K562 (cell line): Measurements from ENCODE around the gene STK17A. TPM values are rescaled to one million over a fixed set of nuclear protein-coding genes. Genes with fewer than 3 reads are reported as not detected.
A peak's percentile ranks its signal among the peaks of the same experiment; 100 is the strongest.

Experiments
- CBFA2T3 ChIP-seq: fragments of 450-650 bp; IDR thresholded peaks from 2 replicates; pipeline ENCODE4 v1.6.1; 2017
- CEBPG ChIP-seq, 3 experiments: fragments of 200-800 bp in 1 of 3; sonication (Bioruptor generic) in 1 of 3; sonication (generic) in 1 of 3; formaldehyde crosslinking in 1 of 3; IDR thresholded peaks in 2 of 3; conservative IDR thresholded peaks in 1 of 3; 2 replicates each; pipeline versions ENCODE4 v1.6.1 to v1.8.0; 2016 to 2022; ENCODE audit warnings: missing compliant biosample characterization in 2 of 3, missing genetic modification characterization in 2 of 3, mild to moderate bottlenecking in 1 of 3, missing genetic modification reagents in 1 of 3
- CHD4 ChIP-seq: fragments of 200-600 bp; sonication (generic); IDR thresholded peaks from 3 replicates; pipeline ENCODE4 v1.6.1; 2012; ENCODE audit warnings: low read depth, mild to moderate bottlenecking, mixed read lengths, low read length, inconsistent platforms; ENCODE audit not compliant: insufficient read depth, insufficient replicate concordance, poor library complexity, severe bottlenecking
- CLOCK ChIP-seq: fragments of 250-450 bp; sonication (Bioruptor Pico); IDR thresholded peaks from 2 replicates; pipeline ENCODE4 v1.4.0; 2020; ENCODE audit warnings: mild to moderate bottlenecking, moderate library complexity, borderline replicate concordance
- DPF2 ChIP-seq: fragments of 450-650 bp; IDR thresholded peaks from 2 replicates; pipeline ENCODE4 v1.6.1; 2016
- E2F1 ChIP-seq: sonication (generic); formaldehyde crosslinking; IDR thresholded peaks from 2 replicates; pipeline ENCODE4 v1.8.1; 2023; ENCODE audit warnings: mild to moderate bottlenecking, missing genetic modification reagents, moderate library complexity
- ESRRA ChIP-seq: fragments of 450-650 bp; IDR thresholded peaks from 2 replicates; pipeline ENCODE4 v1.6.1; 2014; ENCODE audit warnings: low read depth, mild to moderate bottlenecking, moderate library complexity, borderline replicate concordance
- ETS1 ChIP-seq: conservative IDR thresholded peaks from 2 replicates; pipeline ENCODE4 v1.6.1; 2011; ENCODE audit warnings: low read depth, mild to moderate bottlenecking, low read length; ENCODE audit not compliant: control insufficient read depth
- FOXA1 ChIP-seq: fragments of 450-650 bp; IDR thresholded peaks from 2 replicates; pipeline ENCODE4 v1.6.1; 2016; ENCODE audit warnings: mild to moderate bottlenecking, borderline replicate concordance
- FUS ChIP-seq: fragments of 200-400 bp; formaldehyde crosslinking; optimal IDR thresholded peaks from 2 replicates; pipeline ENCODE3; 2017; ENCODE audit warnings: low read depth, low read length
- GTF2F1 ChIP-seq: IDR thresholded peaks from 2 replicates; pipeline ENCODE4 v1.6.1; 2011; ENCODE audit warnings: low read depth, low read length, improper control_type of control experiment
- HMG20A ChIP-seq: fragments of 450-650 bp; formaldehyde crosslinking; conservative IDR thresholded peaks from 2 replicates; pipeline ENCODE4 v1.4.0; 2020; ENCODE audit warnings: mild to moderate bottlenecking, mixed read lengths
- KDM4B ChIP-seq, 2 experiments: fragments of 450-650 bp in 1 of 2; sonication (generic) in 1 of 2; IDR thresholded peaks; 2 replicates each; pipeline ENCODE4 v1.6.1; 2016 to 2017; ENCODE audit warnings: borderline replicate concordance in 2 of 2, antibody characterized with exemption in 1 of 2, low read depth in 1 of 2, mild to moderate bottlenecking in 1 of 2
- MTF1 ChIP-seq: fragments of 250-450 bp; sonication (Bioruptor Pico); IDR thresholded peaks from 2 replicates; pipeline ENCODE4 v1.9.0; 2021; ENCODE audit warnings: moderate library complexity, mild to moderate bottlenecking, inconsistent platforms, borderline replicate concordance
- NONO ChIP-seq, 2 experiments: fragments of 200-400 bp in 1 of 2; fragments of 450-650 bp in 1 of 2; formaldehyde crosslinking in 1 of 2; IDR thresholded peaks; 2 replicates each; pipeline ENCODE4 v1.6.1; 2017; ENCODE audit warnings: low read depth in 2 of 2, mild to moderate bottlenecking in 2 of 2, moderate library complexity in 2 of 2, low read length in 1 of 2
- PPARD ChIP-seq: fragments of 250-450 bp; sonication (Bioruptor Pico); IDR thresholded peaks from 2 replicates; pipeline ENCODE4 v1.8.0; 2022; ENCODE audit warnings: inconsistent platforms, mild to moderate bottlenecking, moderate library complexity
- SAP30 ChIP-seq: fragments of 200-600 bp; sonication (generic); IDR thresholded peaks from 2 replicates; pipeline ENCODE4 v1.6.1; 2012; ENCODE audit warnings: borderline replicate concordance, low read depth, mild to moderate bottlenecking, moderate library complexity, low read length, control low read depth, inconsistent platforms; ENCODE audit not compliant: insufficient read depth, poor library complexity, severe bottlenecking
- SIN3B ChIP-seq: fragments of 450-650 bp; IDR thresholded peaks from 2 replicates; pipeline ENCODE4 v1.6.1; 2017; ENCODE audit warnings: low read depth, mild to moderate bottlenecking, moderate library complexity
- ZNF165 ChIP-seq: fragments of 250-450 bp; sonication (Bioruptor Pico); IDR thresholded peaks from 2 replicates; pipeline ENCODE4 v1.4.0; 2020; ENCODE audit warnings: borderline replicate concordance
- ZNF766 ChIP-seq: fragments of 200-800 bp; sonication (Bioruptor generic); conservative IDR thresholded peaks from 2 replicates; pipeline ENCODE4 v1.6.1; 2016; ENCODE audit warnings: missing genetic modification characterization, missing compliant biosample characterization
- ZNF77 ChIP-seq: fragments of 250-450 bp; sonication (Bioruptor Pico); IDR thresholded peaks from 2 replicates; pipeline ENCODE4 v1.5.0; 2020
- ZNF785 ChIP-seq: fragments of 250-450 bp; sonication (Bioruptor Pico); IDR thresholded peaks from 2 replicates; pipeline ENCODE4 v1.4.0; 2020; ENCODE audit warnings: mild to moderate bottlenecking
- polyA plus RNA-seq, 8 experiments: library from polyadenylated mRNA; depleted of rRNA in 4 of 8; stranded (reverse) in 5 of 8; unstranded in 3 of 8; fragments of >200 nt; fragmentation: Nextera tagmentation in 2 of 8; fragmentation: Illumina TruSeq in 1 of 8; extraction: Ambion mirVana in 2 of 8; extraction: Trizol in 1 of 8; gene quantifications; 2 replicates each; pipeline versions ENCODE4 v1.2.1 to v1.2.3, GENCODE V29; 2011 to 2014; ENCODE audit warnings: inconsistent platforms in 1 of 8, missing spikeins in 1 of 8
- total RNA-seq, 7 experiments: library from RNA; depleted of rRNA in 6 of 7; stranded (reverse); fragments of >200 nt in 6 of 7; fragmentation: Illumina TruSeq in 2 of 7; extraction: Trizol in 2 of 7; gene quantifications; 2 replicates each; pipeline versions ENCODE4 v1.2.1 to v1.2.3, GENCODE V29; 2011 to 2021; ENCODE audit warnings: low replicate concordance in 1 of 7

Gene STK17A
- total and polyA plus RNA-seq, 9 of the 15 experiments (the other 6 are each of a cell fraction or from before 2014, with no cell fraction given): 3.4 to 16.3 (median 13.2) TPM

- no peak for TF ChIP-seq ETS1
- TF ChIP-seq CEBPG (CRISPR knock-in tag; IDR thresholded peaks at IDR 0.05): no peak
- peak; percentile 56 to 61; a peak in 3 of 4 replicates for TF ChIP-seq CEBPG (tag; conservative IDR thresholded peaks at IDR 0.05 in 1 of 2, IDR thresholded peaks at IDR 0.05 in 1 of 2)
- no peak for TF ChIP-seq ZNF785 (CRISPR knock-in tag)
- TF ChIP-seq MTF1 (CRISPR knock-in tag): no peak
- peak; percentile 60 for TF ChIP-seq ZNF766 (CRISPR knock-in tag)
- TF ChIP-seq SIN3B: no peak
- TF ChIP-seq CBFA2T3: no peak
- no peak for TF ChIP-seq SAP30
- TF ChIP-seq CLOCK (CRISPR knock-in tag): no peak
- TF ChIP-seq ZNF77: no peak
- no peak for TF ChIP-seq FUS
- no peak for TF ChIP-seq GTF2F1
- TF ChIP-seq ESRRA: no peak; the same call in 1 of the 2 replicates
- no peak for TF ChIP-seq HMG20A (CRISPR knock-in tag)
- no peak for TF ChIP-seq NONO (IDR thresholded peaks at IDR 0.05; ENCODE audit: low read depth in 2 of 2, low read length in 1 of 2)
- no peak for TF ChIP-seq CHD4
- TF ChIP-seq DPF2: peak; percentile 79
- TF ChIP-seq KDM4B (IDR thresholded peaks at IDR 0.05; ENCODE audit: borderline replicate concordance in 2 of 2, low read depth in 1 of 2): no peak
- TF ChIP-seq E2F1: no peak
- no peak for TF ChIP-seq ZNF165 (CRISPR knock-in tag)
- no peak for TF ChIP-seq PPARD
- TF ChIP-seq FOXA1: no peak
These were observed 10.3 kb upstream of the STK17A start (continued) for GRCh38 chr7:43572516-43573049.
